Neural crest cell (in vitro differentiated cells): ENCODE data around the gene RASAL3. TPM values are rescaled to one million over a fixed set of nuclear protein-coding genes. Genes with fewer than 3 reads are reported as not detected.
A peak's percentile ranks its signal among the peaks of the same experiment; 100 is the strongest.

Source experiments
- DNase-seq: peaks from one replicate; pipeline ENCODE4 v3.0.0; 2021; ENCODE audit warnings: low read depth, mixed read lengths, low spot score
- H3K27ac Mint-ChIP-seq: one replicate; pipeline ENCODE4 v1.8.0; 2021; ENCODE audit warnings: mild to moderate bottlenecking, mixed read lengths; ENCODE audit not compliant: unreplicated experiment
- H3K27me3 Mint-ChIP-seq: 2 replicates; pipeline ENCODE4 v1.8.0; 2021; ENCODE audit warnings: low read depth, mild to moderate bottlenecking, mixed read lengths
- H3K36me3 Mint-ChIP-seq: 2 replicates; pipeline ENCODE4 v1.8.0; 2021; ENCODE audit warnings: low read depth, mild to moderate bottlenecking, mixed read lengths
- H3K4me1 Mint-ChIP-seq: 2 replicates; pipeline ENCODE4 v1.8.0; 2021; ENCODE audit warnings: mixed read lengths
- H3K4me3 Mint-ChIP-seq: one replicate; pipeline ENCODE4 v1.8.0; 2021; ENCODE audit warnings: mild to moderate bottlenecking, mixed read lengths
- H3K9me3 Mint-ChIP-seq: 2 replicates; pipeline ENCODE4 v1.8.0; 2021; ENCODE audit warnings: mixed read lengths
- total RNA-seq: library from RNA; stranded (reverse); gene quantifications from 2 replicates; pipeline ENCODE4 v1.2.1, GENCODE V29; 2021
- TF ChIP-seq, protein P1 (sequence below): fragments of 200-600 bp; sonication (generic); conservative IDR thresholded peaks from 2 replicates; pipeline ENCODE4 v1.5.0; 2021; ENCODE audit warnings: antibody characterized with exemption, mild to moderate bottlenecking

The RASAL3 gene
- total RNA-seq, 1 donor from 2014 or later, result not detected

DNA sequence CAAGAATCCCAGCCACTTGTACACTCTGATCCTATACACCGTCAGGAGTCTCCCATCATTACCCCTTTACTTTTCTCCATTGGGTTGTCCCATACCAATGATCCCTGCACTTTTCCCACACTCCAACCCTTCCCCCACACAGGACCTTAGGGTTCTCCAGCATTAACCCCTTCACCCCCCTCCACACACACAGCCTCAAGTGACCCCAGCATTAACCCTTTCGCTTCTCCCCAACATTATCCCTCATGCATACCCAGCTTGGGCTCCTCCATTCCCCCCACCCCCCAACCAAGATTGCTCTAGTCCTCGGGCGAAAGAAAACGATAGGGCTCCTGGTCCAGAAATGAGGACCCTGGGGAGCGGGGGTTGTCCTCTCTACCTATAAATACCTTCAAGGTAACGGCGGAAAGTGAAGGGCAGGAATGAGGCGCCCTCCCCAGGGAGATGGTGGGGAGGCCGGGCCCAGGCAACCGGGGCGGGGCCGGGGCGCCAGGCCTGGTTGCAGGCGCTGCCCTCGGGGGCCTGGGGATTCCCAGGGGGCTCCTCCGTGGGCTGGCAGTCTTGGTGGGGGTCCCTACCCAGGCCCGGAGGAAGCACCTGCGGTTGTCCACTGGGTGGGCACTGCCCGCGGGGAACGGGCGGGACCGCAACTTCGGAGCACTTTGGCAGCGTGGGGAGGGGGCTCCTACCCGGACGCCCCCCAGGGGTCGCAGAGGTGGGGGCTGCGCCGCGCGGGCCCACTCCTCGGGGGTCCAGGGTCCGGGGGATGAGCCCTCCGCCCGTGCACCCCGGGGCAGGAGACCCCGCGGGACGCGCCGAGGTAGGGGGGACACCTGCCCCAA is 15.3 kb downstream of the RASAL3 start:
- peak overlapping the region; percentile 92 for H3K4me3 Mint-ChIP-seq
- TF ChIP-seq, protein P1, sequence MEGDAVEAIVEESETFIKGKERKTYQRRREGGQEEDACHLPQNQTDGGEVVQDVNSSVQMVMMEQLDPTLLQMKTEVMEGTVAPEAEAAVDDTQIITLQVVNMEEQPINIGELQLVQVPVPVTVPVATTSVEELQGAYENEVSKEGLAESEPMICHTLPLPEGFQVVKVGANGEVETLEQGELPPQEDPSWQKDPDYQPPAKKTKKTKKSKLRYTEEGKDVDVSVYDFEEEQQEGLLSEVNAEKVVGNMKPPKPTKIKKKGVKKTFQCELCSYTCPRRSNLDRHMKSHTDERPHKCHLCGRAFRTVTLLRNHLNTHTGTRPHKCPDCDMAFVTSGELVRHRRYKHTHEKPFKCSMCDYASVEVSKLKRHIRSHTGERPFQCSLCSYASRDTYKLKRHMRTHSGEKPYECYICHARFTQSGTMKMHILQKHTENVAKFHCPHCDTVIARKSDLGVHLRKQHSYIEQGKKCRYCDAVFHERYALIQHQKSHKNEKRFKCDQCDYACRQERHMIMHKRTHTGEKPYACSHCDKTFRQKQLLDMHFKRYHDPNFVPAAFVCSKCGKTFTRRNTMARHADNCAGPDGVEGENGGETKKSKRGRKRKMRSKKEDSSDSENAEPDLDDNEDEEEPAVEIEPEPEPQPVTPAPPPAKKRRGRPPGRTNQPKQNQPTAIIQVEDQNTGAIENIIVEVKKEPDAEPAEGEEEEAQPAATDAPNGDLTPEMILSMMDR, result no peak
- peaks cover 24% of the 10 kb centered on the region for H3K4me1 Mint-ChIP-seq
- H3K27me3 Mint-ChIP-seq, result peaks cover 28% of the 10 kb centered on the region
- no peak for DNase-seq
- H3K36me3 Mint-ChIP-seq, result peaks cover 3% of the 10 kb centered on the region
- H3K9me3 Mint-ChIP-seq, result peaks cover 3% of the 10 kb centered on the region
- H3K27ac Mint-ChIP-seq, result no peak overlapping the region

DNA sequence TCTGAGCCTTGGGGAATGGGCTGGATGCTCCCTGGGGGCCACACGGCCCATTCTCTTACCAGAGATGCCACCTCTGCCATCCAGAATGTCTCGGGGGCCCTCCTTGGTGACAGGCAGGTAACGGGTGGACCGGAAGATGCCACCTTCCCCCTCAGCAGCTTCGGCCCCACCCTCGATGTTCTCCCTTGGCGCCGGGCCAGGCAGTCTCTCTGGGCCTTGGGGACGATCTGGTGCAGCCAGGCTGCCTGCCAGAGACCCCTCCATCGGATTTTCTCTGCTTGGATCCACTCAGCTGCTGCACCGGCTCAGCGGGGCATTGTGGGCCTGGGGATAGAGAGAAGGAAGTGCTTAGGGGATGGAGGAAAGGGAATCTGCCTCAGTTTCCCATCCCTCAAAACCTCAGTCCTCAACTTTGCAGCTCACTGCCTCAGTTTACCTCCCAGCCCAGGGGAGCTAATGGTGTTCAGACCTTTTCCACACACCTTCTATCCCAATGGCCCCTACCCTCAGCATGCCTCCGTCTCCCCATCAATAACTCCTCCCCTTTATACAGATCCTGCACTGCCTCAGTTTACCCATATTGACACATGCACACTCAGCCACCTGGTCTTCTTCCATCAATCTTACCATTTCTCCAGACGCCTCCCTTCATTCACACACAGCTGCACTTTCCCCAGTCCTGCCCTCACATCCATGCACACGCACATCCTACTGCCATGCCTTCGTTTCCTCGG is 16.1 kb downstream of the RASAL3 start:
- DNase-seq, result no peak
- H3K27me3 Mint-ChIP-seq, result peaks cover 21% of the 10 kb centered on the region
- H3K27ac Mint-ChIP-seq, result no peak overlapping the region
- H3K9me3 Mint-ChIP-seq, result peaks cover 3% of the 10 kb centered on the region
- peaks cover 3% of the 10 kb centered on the region for H3K36me3 Mint-ChIP-seq
- TF ChIP-seq, protein P1, result no peak
- H3K4me3 Mint-ChIP-seq, result peak overlapping the region; percentile 92
- peaks cover 17% of the 10 kb centered on the region for H3K4me1 Mint-ChIP-seq

DNA sequence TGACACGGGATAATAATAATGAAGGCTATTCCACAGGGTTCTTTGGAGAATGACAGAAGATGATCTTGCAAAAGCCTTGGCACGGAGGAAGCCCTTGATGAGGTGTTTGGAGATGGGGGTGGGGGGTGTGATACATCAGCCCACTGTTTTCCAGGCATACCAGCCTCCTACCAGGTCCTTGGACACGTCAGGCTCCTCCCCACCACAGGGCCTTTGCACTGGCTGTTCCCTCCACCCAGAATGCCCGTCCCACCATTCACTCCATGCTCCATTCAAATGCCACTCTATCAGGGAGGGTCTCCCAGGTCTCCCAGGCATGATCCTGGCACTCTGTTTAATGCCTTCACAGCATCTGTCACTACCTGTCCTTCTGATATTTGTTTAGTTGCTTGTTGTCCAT is 17.3 kb downstream of the RASAL3 start:
- TF ChIP-seq, protein P1, result no peak
- Mint-ChIP-seq H3K4me3 (peak overlapping the region; percentile 65), H3K4me1 (peaks cover 13% of the 10 kb centered on the region), H3K27me3 (peaks cover 13% of the 10 kb centered on the region), H3K36me3 (peaks cover 3% of the 10 kb centered on the region), H3K9me3 (peaks cover 3% of the 10 kb centered on the region), H3K27ac (no peak overlapping the region)
- no peak for DNase-seq

DNA sequence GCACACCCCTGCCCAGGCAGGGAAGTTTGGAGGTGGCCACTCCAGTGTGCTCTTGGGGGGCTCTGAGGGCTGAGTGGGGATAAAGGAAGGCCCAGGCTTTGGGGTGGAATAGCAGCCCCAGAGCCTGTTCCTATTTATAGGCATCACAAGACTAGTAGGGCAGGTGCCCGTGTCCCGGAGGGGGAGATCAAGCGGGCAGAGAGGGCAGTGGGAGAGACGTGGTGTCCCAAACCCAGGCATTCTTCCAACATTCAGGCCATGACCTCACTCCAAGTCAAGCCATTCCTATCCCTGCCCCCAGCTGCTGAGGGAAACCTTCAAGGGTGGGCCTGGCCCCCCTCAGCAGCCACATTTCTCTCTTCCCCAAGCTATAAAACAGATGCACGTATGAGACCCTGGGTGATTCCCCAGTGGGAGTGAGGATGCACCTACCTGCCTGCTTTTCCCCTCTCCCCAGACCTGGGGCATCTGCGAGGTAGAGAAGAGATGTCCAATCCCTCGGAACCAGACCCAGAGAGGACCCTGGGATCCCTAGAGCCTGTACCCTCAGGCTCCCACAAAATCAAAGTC is 18.5 kb downstream of the RASAL3 start:
- Mint-ChIP-seq H3K27me3 (peaks cover 4% of the 10 kb centered on the region), H3K4me3 (peak overlapping the region; percentile 23), H3K9me3 (peaks cover 3% of the 10 kb centered on the region), H3K36me3 (peaks cover 3% of the 10 kb centered on the region), H3K4me1 (peaks cover 13% of the 10 kb centered on the region), H3K27ac (no peak overlapping the region)
- TF ChIP-seq, protein P1, result no peak
- no peak for DNase-seq

DNA sequence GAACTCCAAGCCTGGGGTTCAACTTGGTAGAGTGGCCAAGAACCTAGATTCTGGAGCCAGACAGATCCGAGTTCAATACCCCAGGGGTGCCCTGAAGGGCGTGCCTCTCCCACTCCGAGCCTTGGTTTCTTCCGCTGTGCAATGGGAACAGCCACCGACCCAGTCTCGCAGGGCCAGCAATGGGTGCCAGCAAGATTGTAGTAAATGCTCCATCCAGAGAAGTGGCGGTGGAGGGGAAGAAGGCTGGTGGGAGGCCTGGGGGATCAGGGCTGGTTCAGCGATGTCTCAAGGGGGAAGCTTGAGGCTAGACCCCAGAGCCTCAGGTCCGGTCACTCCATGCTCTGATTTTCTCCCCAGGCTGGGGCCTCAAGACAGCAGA is 19.1 kb downstream of the RASAL3 start:
- Mint-ChIP-seq H3K27ac (no peak overlapping the region), H3K4me3 (no peak overlapping the region), H3K4me1 (peaks cover 8% of the 10 kb centered on the region), H3K9me3 (peaks cover under 1% of the 10 kb centered on the region), H3K27me3 (no peaks in the 10 kb centered on the region), H3K36me3 (peaks cover 3% of the 10 kb centered on the region)
- TF ChIP-seq, protein P1, result no peak
- no peak for DNase-seq
